GM21825 (cell line): ENCODE data around the gene TAGLN3.

Experiments used
- ATAC-seq: cut with Tn5 transposase; IDR thresholded peaks from one replicate; pipeline ENCODE4 v1.9.1; 2021; ENCODE audit warnings: mild to moderate bottlenecking, moderate library complexity; ENCODE audit not compliant: unreplicated experiment

Gene TAGLN3

GRCh38 chr3:111998636-111999483 lies at the start of gene TAGLN3:
Gene TAGLN3 (plus strand): TSS chr3:111998922. CDS start chr3:111999423, 501 bp downstream.
- no peak for ATAC-seq

GRCh38 chr3:111949712-111950111 lies 49.0 kb upstream of the TAGLN3 start:
- no peak for ATAC-seq

- no peak for ATAC-seq
Measured at GRCh38 chr3:111951032-111951431, 47.7 kb upstream of the TAGLN3 start.

GRCh38 chr3:111952086-111952485 lies 46.6 kb upstream of the TAGLN3 start:
- ATAC-seq = no peak

- ATAC-seq = no peak
Measured at GRCh38 chr3:111952866-111953450, 45.8 kb upstream of the TAGLN3 start.

- no peak for ATAC-seq
Measured at GRCh38 chr3:111954228-111954990, 44.3 kb upstream of the TAGLN3 start.

- no peak for ATAC-seq
Measured at GRCh38 chr3:111955876-111956275, 42.8 kb upstream of the TAGLN3 start.

- ATAC-seq = no peak
Measured at GRCh38 chr3:111956449-111956848, 42.3 kb upstream of the TAGLN3 start.

GRCh38 chr3:111956995-111957734 lies 41.6 kb upstream of the TAGLN3 start:
- no peak for ATAC-seq

- no peak for ATAC-seq
Measured at GRCh38 chr3:111961461-111962164, 37.1 kb upstream of the TAGLN3 start.

GRCh38 chr3:111963424-111963823 lies 35.3 kb upstream of the TAGLN3 start:
- no peak for ATAC-seq

GRCh38 chr3:111965484-111965883 lies 33.2 kb upstream of the TAGLN3 start:
- ATAC-seq = no peak

GRCh38 chr3:111967068-111967467 lies 31.7 kb upstream of the TAGLN3 start:
- ATAC-seq = no peak

GRCh38 chr3:111967651-111968274 lies 31.0 kb upstream of the TAGLN3 start:
- peak; percentile 89 for ATAC-seq

GRCh38 chr3:111968319-111969054 lies 30.2 kb upstream of the TAGLN3 start:
- no peak for ATAC-seq

GRCh38 chr3:111970376-111970775 lies 28.3 kb upstream of the TAGLN3 start:
- no peak for ATAC-seq

GRCh38 chr3:111971533-111972130 lies 27.1 kb upstream of the TAGLN3 start:
- no peak for ATAC-seq

- ATAC-seq = no peak
Measured at GRCh38 chr3:111972891-111973290, 25.8 kb upstream of the TAGLN3 start.

GRCh38 chr3:111975131-111975530 lies 23.6 kb upstream of the TAGLN3 start:
- no peak for ATAC-seq
